HG03139 (cell line): ENCODE data around the gene PAX7.
"Not testable (repeated sequence)": the region's sequence is repeated elsewhere in the genome, so short reads cannot be mapped to it uniquely, and the experiment has no call there.

Experiments
- ATAC-seq: cut with Tn5 transposase; IDR thresholded peaks from one replicate; pipeline ENCODE4 v1.9.1; 2021; ENCODE audit not compliant: unreplicated experiment

PAX7 gene

DNA sequence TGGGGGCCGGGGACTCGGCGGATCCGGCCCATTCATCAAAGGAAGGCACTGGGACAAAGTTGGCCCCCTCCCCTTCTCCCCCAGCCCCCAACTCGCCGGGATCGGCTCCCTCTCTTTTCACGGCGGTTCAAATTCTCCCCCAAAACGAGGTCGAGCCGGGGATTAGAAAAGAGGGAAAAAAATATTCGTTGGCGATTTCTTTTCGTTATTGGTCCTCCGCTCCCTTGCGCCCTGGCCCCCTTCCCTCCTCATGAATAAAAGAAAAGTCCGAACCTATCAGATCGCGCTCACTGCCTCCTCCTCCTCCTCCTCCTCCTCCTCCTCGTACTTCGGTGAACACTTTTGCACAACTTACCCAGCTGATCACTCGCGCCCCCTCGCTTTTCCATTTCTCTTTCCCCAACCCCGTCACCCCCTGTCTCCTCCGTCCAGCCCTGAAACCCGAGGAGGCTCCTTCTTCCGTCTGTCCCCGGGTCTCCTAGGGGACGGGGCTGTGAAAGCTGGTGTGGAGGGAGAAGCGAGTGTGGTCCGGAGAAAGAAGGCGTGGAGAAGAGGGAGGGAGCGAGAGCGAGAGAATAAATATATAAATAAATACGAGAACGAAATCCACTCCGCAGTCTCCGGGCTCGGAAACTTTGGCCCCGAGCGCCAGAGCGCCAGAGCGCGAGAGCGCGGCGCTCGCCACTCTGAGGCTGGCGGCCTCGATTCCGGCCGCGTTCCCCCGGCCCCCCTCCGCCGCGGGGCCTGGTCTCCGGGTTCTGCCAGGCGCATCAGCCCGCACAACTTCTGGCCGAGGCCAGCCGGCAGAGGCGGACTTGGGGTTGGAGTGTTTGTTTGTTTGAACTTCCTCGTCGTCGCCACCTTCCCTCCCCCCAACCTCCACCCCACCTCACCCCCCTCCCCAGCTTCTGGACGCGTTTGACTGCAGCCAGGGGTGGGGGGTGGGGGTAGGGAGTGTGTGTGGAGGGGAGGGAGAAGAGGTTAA, at the start of gene PAX7:
Gene PAX7 (plus strand): TSS at position 336 of the 985 bp plus-strand sequence. CDS start 758 bp downstream, outside the sequence.
- ATAC-seq, result no peak

DNA sequence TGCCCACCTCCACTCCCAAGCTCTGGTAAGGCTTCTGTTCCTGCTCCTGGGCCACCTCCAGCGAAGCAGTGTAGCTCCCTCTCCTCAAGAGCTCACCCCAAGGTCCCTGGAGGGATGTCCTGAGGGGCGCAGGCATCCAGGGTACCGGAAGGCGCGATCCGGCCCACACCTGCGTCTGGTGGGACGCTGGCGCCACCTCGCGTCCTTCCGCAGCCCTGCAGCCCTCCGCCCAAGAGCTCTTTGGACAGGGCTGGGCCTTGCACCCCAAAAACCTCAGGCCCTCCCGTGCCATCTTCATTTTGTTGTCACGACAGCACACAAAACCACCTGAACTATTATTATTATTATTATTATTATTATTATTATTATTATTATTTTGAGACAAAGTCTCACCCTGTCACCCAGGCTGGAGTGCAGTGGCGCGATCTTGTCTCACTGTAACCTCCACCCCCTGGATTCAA, 49.2 kb upstream of the PAX7 start:
- no peak for ATAC-seq

DNA sequence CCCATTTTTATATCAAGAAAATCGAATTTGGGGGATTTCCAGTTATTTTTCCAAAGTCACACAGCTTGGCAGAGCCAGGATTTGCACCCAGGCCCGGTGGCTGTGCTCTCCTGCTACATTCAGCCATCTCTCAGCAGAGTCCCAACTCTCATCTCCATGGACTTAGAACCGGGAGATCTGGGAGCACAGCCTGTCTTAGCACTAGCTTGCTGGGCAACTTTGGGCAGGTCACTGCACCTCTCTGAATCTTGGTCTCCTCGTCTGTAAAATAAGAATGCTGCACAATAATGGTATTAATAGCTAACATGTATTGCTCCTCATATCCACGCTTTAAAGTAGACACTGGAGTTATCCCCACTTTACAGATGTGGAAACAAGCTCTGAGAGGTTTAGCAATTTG, 47.8 kb upstream of the PAX7 start:
- ATAC-seq, result no peak

DNA sequence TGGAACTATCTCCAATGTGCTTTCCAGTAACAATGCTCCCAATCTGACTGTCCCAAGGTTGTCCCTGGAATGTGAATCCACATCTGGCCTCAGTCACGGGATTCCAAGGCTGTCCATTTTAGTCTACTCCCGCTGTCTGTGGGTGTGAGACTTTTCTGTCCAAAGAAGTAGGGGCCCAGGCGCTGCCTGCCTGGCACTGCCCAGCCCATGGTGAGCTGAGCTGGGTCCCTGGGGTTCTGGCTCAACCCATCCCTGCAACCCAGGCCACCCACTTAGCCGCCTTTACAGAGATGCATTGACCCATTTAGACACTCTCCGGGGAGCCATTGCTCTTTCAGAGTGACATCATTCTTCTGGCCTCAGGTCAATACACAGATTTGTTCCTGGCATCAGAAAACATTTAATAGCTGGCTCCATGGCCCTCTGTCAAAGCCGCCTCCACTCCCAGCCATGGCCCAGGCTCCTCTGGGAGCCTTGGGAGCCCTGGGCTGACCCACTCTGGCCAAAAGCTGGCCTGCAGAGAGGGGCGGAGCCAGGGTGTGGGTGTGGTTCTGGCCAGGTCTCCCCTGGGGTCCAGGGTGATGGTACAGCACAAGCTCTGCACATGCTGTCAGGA, 47.2 kb upstream of the PAX7 start:
- ATAC-seq, result no peak

DNA sequence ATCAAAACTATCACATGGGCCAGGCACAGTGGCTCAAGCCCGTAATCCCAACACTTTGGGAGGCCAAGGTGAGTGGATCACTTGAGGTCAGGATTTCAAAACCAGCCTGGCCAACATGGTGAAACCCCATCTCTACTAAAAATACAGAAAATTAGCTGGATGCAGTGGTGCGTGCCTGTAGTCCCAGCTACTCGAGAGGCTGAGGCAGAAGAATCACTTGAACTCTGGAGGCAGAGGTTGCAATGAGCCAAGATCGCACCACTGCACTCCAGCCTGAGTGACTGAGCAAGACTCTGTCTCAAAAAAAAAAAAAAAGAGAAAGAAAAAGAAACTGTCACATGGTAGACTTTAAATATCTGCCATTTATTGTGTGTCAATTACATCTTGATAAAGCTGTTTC, 44.6 kb upstream of the PAX7 start:
- not testable (repeated sequence) for ATAC-seq

DNA sequence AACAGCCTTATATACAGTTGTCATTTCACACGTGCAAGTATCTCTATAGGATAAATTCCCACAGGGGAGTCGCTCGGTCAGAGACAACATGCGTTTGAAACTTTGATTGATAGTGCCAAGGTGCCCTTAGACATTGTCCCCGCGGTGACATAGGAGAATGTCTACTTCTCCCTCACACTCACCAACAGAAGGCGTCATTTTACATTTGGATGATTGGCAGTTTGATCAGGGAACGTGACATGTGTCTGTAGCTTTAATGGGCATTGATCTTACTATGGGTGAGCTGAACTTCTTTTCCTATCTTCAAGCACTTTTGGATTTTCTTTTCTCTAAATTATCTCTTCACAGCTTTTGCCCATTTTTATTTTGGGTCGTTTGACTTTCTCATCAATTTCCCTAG, 42.6 kb upstream of the PAX7 start:
- ATAC-seq, result no peak

DNA sequence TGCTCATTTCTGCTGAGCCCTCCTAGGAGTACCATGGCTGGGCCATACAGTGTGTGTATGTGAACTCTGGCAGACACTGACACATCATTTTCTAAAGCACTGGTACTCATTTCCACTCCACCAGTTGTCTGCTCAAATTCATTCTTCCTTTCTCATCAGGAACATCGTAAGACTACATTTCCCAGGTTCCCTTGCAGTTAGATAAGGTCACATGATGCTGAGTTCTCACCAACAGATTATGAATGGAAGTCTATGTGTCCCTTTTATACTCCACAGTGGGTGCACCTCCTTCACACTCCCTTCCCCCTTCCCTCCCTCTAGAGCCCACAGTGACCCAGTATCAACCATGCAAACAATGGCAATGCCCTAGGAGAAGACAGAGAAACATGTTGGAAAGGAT, 38.3 kb upstream of the PAX7 start:
- ATAC-seq, result no peak

DNA sequence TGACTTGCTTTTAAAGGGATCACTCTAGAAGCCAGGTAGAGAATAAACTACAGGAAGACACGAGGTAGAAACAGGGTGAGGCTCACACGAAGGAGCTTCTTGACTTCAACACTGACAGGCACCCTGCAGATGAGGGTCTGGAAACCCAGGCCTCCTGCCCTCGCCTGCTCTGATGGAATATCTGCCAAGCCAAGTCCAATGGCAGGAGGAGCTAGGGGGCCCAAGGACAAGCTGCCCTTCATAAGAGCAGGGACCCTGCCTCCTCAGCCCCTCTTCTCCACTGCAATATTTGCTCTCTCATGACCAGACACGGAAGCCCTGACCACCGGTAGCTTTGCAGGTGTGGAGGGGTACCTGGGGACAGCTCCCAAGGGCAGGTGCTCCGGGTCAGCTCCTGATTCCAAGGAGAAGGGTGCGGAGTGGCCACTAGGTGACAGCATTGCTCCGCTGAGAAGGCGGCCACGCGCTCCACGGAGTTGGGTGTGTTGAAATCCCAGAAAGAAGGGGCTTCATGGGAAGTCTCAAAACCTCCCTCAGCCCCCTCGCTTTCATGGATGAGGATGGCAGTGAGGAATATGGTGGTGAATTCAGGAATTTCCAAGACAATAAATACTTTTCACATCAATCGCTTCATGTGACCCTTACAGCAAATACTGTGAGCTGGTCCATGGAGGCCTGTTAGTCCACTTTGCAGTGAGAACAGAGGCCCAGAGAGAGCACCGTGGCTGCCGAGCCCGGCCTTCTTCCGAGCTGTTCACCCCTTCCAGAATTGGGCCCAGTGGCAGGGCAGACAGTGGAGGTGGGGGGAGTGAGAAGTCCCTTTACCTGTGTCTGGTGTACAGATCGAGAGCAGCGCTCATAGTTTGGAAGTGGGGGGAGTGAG, 33.2 kb upstream of the PAX7 start:
- no peak for ATAC-seq

DNA sequence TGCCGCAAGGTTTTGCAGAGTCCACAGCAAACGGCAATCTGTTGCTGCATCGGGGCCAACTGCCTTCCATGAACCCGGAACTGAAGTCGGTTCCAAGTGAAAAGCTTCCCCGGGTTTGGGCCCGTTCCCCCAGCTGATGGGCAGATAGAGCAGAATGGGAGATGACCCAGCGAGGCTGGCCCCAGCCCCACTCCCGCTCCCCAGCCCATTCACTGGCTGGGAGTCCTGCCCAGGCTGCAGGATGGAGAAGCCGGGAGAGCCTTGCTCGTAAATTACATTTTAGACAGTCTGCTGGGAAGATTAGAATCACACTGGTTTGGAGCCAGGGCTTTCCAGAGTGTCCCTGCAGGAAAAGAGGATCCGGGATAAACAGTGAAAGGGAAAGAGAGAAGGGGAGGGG, 31.6 kb upstream of the PAX7 start:
- no peak for ATAC-seq

DNA sequence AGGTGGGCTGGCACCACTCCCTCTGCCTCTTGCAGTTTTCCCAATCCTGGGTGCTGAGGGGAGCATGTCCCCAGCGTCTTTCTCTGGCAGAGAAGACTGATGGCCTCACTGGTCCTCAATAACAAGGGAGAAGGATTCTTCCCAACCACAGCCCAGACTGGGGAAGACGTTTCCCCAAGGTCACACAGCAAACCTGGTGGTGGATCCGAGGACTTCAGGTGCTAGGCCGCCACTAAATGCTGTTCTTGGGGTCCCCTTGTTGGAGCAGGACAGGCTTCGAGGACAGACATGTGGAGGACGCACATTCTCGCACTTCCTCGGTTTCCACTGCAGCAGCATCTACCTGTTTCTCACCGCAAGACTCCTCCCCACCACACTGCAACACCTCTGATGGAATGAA, 30.9 kb upstream of the PAX7 start:
- no peak for ATAC-seq

DNA sequence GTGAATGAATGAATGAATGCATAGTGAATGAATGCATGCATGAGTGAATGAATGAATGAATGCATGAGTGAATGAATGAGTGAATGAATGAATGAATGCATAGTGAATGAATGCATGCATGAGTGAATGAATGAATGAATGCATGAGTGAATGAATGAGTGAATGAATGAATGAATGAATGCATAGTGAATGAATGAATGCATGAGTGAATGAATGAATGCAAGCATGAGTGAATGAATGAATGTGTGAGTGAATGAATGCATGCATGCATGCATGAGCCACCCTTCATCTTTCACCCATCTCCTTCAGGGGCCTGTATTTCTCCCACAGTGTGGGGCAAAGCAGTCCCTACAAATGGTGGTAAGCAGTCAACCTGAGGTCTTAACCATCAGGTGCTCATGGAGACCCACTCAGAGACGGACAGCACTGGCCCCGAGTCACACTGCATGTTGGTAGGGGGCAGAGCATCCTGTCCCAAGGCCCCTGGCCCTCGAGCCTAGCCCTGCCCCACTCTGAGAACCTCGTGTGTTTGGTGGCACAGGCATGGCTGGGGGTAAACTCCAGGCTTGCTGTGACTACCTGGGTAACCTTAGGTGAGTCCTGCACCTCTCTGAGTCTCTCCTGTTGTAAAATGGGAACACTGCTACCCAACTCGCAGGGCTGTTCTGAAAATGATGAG, 28.0 kb upstream of the PAX7 start:
- no peak for ATAC-seq

DNA sequence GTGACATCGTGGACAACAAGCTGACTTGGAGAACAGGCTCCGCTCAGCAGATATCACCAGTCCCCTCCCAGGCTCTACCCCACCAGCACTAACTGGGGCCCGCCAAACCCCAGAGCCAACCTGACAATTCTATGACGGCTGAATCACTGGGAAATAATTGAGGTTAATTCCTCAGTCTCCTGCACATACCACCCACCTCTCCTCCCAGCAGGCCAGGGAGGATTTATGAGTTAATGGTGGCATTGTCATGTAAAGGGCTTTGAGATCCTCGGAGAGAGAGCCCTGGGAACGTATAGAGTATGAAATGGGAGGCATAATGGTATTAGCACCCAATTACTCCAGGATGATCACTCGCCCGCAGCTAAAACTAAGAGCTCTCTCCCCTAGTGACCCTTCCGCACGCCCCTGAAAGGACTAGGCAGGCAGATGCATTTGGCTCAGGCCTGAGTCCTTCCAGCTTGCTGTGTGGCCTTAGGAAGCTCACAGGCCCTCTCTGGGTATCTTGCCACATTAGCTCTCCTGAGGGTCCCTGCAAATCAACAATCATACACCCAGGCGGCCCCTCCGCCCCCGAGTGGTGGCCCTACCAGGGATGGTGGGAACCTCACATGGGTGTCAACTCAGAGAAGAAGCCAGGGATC, 27.3 kb upstream of the PAX7 start:
- no peak for ATAC-seq

DNA sequence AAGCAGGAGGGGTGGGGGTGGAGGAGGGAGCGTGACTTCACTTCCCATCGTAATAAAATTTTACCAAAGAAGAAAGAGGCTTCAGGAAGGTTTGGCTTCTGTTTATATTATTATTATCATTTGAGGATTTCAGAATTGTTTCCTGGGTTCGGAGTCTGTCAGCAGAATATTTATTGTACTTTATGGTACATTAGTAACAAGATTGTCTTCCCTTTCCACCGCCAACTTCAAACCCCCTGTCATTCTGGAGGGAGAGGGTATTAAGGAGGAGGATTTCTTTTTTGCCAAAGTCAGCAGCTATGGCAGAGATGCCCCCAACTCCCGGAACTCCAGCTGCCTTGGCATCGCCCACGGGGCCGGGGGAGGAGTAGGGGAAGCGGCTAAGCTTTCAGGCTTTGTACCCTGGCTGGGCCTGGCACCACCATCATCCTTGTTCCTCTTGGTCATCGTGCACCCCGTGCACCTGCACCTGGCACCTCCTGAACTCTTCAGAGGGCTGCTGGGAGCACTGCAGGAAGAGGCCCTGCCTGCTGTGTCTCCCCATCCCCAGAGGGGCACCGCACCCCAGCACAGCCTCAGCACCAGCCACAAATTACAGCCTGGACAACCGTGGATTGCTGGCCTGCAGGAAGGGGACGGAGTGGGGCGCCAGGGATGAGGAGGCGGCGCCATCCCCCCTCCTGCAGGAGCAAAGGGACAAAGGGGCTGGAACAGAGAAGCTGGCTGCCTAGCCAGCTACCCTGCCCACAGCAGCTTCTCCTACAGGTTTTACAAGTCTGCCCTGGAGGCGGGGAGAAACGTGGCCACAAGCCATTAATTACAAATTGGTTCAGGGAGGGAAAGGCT, 24.0 kb upstream of the PAX7 start:
- no peak for ATAC-seq

DNA sequence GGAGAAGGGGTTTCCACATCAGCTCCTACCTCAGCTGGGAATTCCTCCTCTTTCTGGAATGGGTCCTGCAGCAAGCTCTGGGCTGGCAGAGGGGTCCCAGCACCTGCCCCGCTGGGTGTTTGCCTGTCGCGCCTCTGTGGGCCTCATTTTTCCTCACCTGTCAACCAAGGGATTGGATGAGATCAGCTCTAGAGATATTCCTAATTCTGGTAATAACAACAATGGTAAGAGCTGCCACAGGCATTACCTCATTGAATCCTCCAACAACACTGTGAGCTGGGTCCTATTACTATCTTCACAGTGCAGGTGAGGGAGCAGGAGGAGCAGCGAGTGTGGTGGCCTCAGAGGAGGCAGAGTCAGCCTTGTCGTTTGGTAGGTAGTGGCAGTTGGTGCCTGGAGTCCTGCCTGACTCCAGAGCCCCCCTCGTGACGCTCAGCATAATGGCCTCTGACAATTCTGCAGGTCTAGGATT, 23.3 kb upstream of the PAX7 start:
- ATAC-seq, result no peak

DNA sequence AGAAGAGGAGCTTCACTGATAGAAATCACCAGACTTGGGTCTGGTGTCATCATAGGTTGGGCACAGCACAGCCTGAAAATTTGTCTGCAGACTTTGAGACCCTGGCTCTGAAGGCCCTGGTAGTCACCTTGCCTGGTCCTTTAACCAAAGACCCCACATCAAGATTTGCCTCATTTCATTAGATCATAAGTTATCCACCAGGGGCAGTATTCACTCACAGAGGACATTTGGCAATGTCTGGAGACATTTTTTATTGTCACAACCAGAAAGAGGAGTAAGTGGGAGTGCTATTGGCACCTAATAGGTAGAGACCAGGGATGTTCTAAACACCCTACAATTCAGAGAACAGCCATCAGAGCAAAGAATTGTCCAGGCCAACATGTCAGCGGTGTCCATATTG, 22.1 kb upstream of the PAX7 start:
- ATAC-seq, result no peak

DNA sequence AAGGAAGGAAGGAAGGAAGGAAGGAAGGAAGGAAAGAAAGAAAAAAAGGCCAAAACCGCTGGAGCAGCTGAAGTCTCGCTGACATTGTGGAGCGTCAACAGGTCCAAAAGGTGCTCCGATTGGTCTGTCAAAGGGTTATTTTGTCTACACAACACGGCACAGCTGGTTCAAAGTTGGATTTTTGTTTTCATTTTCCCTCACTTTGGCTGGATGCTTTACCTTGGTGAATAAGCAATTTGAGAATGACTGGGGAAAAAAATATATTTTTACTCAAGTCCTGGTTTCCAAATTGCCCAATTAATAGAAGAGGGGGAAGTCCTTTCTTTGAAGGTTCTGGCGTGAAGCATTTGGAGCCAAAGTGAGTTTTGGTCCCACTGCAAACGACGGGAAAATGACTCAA, 19.3 kb upstream of the PAX7 start:
- no peak for ATAC-seq

DNA sequence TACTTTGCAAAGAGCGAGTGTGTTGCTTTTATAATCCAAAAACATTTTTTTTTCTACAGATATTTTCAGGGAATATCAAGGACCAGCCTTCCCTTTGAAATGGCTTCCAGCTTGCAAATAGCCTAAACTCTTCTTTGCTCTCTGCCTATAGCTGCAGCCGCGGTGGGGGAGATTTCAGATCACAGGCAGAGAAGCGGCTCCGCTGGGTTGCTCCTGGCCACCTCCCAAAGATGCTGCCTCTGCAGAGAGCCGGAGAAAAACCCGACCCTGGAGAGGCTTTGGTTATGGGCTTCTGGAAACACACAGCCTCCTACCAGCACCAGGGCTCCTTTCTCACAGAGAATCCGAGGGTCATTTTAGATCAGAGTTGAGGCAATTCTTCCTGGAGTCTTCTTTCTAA, 18.6 kb upstream of the PAX7 start:
- ATAC-seq, result no peak

DNA sequence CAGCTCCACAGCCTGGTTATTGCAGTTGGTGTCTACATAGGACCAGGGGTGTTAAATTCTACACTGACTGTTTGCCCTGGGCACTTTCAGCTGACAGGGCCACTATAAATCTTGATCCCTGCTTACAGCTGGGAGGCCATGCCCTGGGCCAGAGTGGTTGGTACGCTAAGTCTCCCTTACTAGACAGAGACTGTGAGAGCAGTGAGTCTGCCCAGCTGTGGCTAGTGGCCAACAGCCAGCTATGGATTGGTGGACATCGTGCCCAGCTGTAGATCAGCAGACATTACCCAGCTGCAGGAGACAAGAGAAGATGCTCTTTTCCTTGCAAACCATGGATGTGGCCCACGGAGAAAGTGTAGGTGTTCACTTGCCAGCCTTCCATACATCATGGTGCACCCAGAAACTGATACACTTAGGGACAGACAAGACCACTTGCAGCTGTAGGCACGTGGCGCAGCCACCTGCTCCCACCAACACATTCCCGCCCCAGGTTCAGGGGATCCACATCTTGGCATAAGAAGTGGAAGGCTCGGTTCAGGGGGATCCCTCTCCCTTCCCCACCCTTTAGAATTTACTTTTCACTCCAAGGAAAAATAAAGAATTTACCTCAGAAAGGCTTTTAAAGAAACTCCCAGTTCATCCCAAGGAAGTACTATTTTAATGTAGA, 16.4 kb upstream of the PAX7 start:
- no peak for ATAC-seq
